Measurements from ENCODE around the gene P2RY8.
A peak's percentile ranks its signal among the peaks of the same experiment; 100 is the strongest.
"Not testable (repeated sequence)": the region's sequence is repeated elsewhere in the genome, so short reads cannot be mapped to it uniquely, and the experiment has no call there.

P2RY8 gene

GRCh38 chrX:1475481-1475880 lies 61.5 kb downstream of the P2RY8 start:
- Histone ChIP-seq H3K4me1 (ENCODE audit: control insufficient read depth, insufficient read depth, low read length, unreplicated experiment) (no peaks in the 10 kb centered on the region), H3K27me3 (ENCODE audit: insufficient read depth, low read length) (peaks cover 14% of the 10 kb centered on the region), H3K79me2 (ENCODE audit: control insufficient read depth, insufficient read depth, low read length, unreplicated experiment) (no peaks in the 10 kb centered on the region), H3K27ac (ENCODE audit: low read depth, low read length) (no peak overlapping the region), H2AFZ (ENCODE audit: low read length, unreplicated experiment) (no peak overlapping the region), H3K36me3 (ENCODE audit: insufficient read depth, low read length) (no peaks in the 10 kb centered on the region), H3K4me3 (ENCODE audit: low read depth, low read length) (no peak overlapping the region)

DNA sequence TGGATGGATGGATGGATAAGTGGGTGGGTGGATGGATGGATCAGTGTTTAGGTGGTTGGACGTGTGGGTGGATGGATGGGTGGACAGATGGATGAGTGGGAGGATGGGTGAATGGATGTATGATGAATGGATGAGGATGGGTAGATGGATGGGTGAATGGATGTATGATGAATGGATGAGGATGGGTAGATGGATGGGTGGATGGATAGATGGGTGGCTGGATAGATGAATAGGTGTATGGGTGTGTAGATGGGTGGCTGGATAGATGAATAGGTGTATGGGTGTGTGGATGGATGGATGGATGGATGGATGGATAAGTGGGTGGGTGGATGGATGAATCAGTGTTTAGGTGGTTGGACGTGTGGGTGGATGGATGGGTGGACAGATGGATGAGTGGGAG lies 62.4 kb downstream of the P2RY8 start:
- H3K27ac ChIP-seq (ENCODE audit: low read depth, low read length); H3K4me1 ChIP-seq (ENCODE audit: control insufficient read depth, insufficient read depth, low read length, unreplicated experiment); H3K4me3 ChIP-seq (ENCODE audit: low read depth, low read length); H2AFZ ChIP-seq (ENCODE audit: low read length, unreplicated experiment); H3K36me3 ChIP-seq (ENCODE audit: insufficient read depth, low read length); H3K79me2 ChIP-seq (ENCODE audit: control insufficient read depth, insufficient read depth, low read length, unreplicated experiment): not testable (repeated sequence)
- H3K27me3 ChIP-seq (ENCODE audit: insufficient read depth, low read length): peaks cover 12% of the 10 kb centered on the region

- Histone ChIP-seq H3K27ac (ENCODE audit: low read depth, low read length) (no peak overlapping the region), H2AFZ (ENCODE audit: low read length, unreplicated experiment) (no peak overlapping the region), H3K4me1 (ENCODE audit: control insufficient read depth, insufficient read depth, low read length, unreplicated experiment) (peaks cover 5% of the 10 kb centered on the region), H3K27me3 (ENCODE audit: insufficient read depth, low read length) (peaks cover 15% of the 10 kb centered on the region), H3K4me3 (ENCODE audit: low read depth, low read length) (no peak overlapping the region), H3K36me3 (ENCODE audit: insufficient read depth, low read length) (no peaks in the 10 kb centered on the region), H3K79me2 (ENCODE audit: control insufficient read depth, insufficient read depth, low read length, unreplicated experiment) (no peaks in the 10 kb centered on the region)
Observed at GRCh38 chrX:1472975-1473374, 64.0 kb downstream of the P2RY8 start.

- Histone ChIP-seq H3K4me3 (ENCODE audit: low read depth, low read length) (no peak overlapping the region), H3K27ac (ENCODE audit: low read depth, low read length) (no peak overlapping the region), H2AFZ (ENCODE audit: low read length, unreplicated experiment) (no peak overlapping the region), H3K27me3 (ENCODE audit: insufficient read depth, low read length) (peaks cover 55% of the 10 kb centered on the region), H3K36me3 (ENCODE audit: insufficient read depth, low read length) (no peaks in the 10 kb centered on the region), H3K4me1 (ENCODE audit: control insufficient read depth, insufficient read depth, low read length, unreplicated experiment) (peaks cover 6% of the 10 kb centered on the region), H3K79me2 (ENCODE audit: control insufficient read depth, insufficient read depth, low read length, unreplicated experiment) (no peaks in the 10 kb centered on the region)
Observed at GRCh38 chrX:1468250-1468772, 68.7 kb downstream of the P2RY8 start.

- H3K27ac ChIP-seq (ENCODE audit: low read depth, low read length): no peak overlapping the region
- H3K4me3 ChIP-seq (ENCODE audit: low read depth, low read length): peak overlapping the region; percentile 16
- H3K27me3 ChIP-seq (ENCODE audit: insufficient read depth, low read length): peaks cover 60% of the 10 kb centered on the region
- no peaks in the 10 kb centered on the region for H3K79me2 ChIP-seq (ENCODE audit: control insufficient read depth, insufficient read depth, low read length, unreplicated experiment)
- H3K4me1 ChIP-seq (ENCODE audit: control insufficient read depth, insufficient read depth, low read length, unreplicated experiment): peaks cover 17% of the 10 kb centered on the region
- no peak overlapping the region for H2AFZ ChIP-seq (ENCODE audit: low read length, unreplicated experiment)
- H3K36me3 ChIP-seq (ENCODE audit: insufficient read depth, low read length): no peaks in the 10 kb centered on the region
Observed at GRCh38 chrX:1466971-1467561, 69.9 kb downstream of the P2RY8 start.

- no peak overlapping the region for H2AFZ ChIP-seq (ENCODE audit: low read length, unreplicated experiment)
- H3K4me3 ChIP-seq (ENCODE audit: low read depth, low read length): no peak overlapping the region
- no peaks in the 10 kb centered on the region for H3K79me2 ChIP-seq (ENCODE audit: control insufficient read depth, insufficient read depth, low read length, unreplicated experiment)
- no peaks in the 10 kb centered on the region for H3K36me3 ChIP-seq (ENCODE audit: insufficient read depth, low read length)
- H3K27me3 ChIP-seq (ENCODE audit: insufficient read depth, low read length): peaks cover 60% of the 10 kb centered on the region
- H3K4me1 ChIP-seq (ENCODE audit: control insufficient read depth, insufficient read depth, low read length, unreplicated experiment): peaks cover 17% of the 10 kb centered on the region
- no peak overlapping the region for H3K27ac ChIP-seq (ENCODE audit: low read depth, low read length)
Observed at GRCh38 chrX:1466232-1466661, 70.7 kb downstream of the P2RY8 start.

DNA sequence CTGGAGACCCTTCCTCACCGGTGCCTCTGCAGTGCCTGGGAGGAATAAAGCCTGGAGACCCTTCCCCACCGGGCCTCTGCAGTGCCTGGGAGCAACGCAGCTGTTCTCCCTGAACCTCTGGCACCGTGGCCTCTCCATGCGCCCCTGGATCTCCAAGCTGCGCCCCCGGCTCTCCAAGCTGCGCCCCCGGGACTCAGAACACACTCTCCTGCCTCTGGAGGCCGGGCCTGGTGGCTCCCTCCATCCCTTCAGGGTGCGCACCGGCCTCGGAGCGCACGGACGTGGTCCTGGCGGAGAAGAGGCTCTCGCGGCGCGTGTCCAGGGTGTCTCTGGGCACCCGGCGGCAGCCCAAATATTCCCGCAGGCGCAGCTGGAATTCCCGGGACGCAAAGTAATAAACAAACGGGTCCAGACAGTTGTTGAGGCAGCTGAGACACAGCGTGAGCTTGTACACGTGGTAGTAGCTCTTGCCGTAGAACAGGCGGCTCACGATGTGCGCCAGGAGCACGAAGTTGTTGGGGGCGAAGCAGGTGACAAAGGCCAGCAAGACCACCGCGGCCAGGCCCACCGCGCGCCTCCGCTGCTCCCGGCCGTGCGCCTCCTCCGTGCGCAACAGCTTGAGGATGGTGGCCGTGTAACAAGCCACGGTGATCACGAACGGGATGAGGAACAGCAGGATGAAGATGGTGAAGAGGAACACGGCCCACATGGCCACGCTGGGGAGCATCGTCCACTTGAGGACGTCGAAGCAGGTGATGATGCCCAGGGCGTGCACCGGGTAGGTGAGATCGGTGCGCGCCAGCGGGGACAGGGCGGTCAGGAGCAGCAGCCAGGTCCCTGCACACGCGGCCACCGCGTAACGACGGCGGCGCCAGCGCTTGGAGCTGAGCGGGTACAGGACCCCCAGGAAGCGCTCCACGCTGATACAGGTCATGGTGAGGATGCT lies 71.4 kb downstream of the P2RY8 start:
- Histone ChIP-seq H2AFZ (ENCODE audit: low read length, unreplicated experiment) (no peak overlapping the region), H3K4me3 (ENCODE audit: low read depth, low read length) (no peak overlapping the region), H3K79me2 (ENCODE audit: control insufficient read depth, insufficient read depth, low read length, unreplicated experiment) (no peaks in the 10 kb centered on the region)

GRCh38 chrX:1464971-1465285 lies 72.1 kb downstream of the P2RY8 start:
- no peaks in the 10 kb centered on the region for H3K79me2 ChIP-seq (ENCODE audit: control insufficient read depth, insufficient read depth, low read length, unreplicated experiment)

More for the DNA sequence above, 71.4 kb downstream of the P2RY8 start:
- Histone ChIP-seq H3K36me3 (ENCODE audit: insufficient read depth, low read length) (no peaks in the 10 kb centered on the region), H3K4me1 (ENCODE audit: control insufficient read depth, insufficient read depth, low read length, unreplicated experiment) (peaks cover 17% of the 10 kb centered on the region), H3K27ac (ENCODE audit: low read depth, low read length) (no peak overlapping the region), H3K27me3 (ENCODE audit: insufficient read depth, low read length) (peaks cover 59% of the 10 kb centered on the region)

DNA sequence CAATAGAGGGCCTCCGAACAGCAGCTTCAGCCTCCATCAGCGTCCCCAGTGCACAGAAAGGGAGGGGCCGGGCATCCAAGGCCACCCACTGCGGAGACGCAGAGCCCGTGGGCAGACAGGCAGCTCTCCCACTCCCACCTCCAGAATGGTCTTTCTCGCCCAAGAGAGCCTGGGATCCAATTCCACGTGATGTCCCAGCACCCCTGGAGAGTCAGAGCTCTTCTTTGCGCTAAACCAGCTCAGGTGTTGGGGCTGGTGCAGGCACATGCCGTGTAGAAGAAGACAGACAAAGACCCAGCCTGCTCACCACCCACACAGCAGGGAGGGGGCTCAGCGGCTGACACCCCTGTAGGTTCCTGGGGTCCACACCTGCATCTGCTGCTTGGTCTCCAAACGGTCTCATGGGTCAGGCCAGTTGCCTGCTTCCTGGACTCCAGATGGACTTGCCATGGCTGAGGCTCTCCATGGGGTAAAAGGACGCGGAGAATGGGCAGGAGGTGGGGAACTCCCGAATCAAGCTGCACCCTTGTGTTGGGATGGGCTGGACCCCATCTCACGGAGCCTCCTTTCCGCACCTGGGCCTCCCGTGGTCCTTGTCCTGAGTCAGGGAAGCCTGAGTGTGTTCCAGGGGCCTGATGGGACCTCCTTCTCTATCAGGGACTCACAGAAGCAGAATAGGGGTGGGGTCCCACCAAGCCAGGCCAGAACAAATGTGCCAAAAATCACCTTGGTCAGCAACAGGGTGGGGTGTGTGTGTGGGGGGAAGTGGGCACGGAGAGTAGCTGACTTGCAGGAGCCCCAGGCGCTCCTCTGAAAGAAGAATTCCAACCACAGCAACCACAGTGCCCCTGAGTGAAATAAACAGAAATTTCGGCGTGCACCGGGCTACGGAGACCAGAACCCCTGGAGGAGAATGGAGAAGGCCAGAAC lies 72.7 kb downstream of the P2RY8 start:
- Histone ChIP-seq H3K27ac (ENCODE audit: low read depth, low read length) (no peak overlapping the region), H3K4me1 (ENCODE audit: control insufficient read depth, insufficient read depth, low read length, unreplicated experiment) (peaks cover 17% of the 10 kb centered on the region), H2AFZ (ENCODE audit: low read length, unreplicated experiment) (no peak overlapping the region), H3K27me3 (ENCODE audit: insufficient read depth, low read length) (peaks cover 68% of the 10 kb centered on the region), H3K4me3 (ENCODE audit: low read depth, low read length) (no peak overlapping the region), H3K79me2 (ENCODE audit: control insufficient read depth, insufficient read depth, low read length, unreplicated experiment) (no peaks in the 10 kb centered on the region), H3K36me3 (ENCODE audit: insufficient read depth, low read length) (no peaks in the 10 kb centered on the region)

More at GRCh38 chrX:1464971-1465285, 72.1 kb downstream of the P2RY8 start:
- Histone ChIP-seq H2AFZ (ENCODE audit: low read length, unreplicated experiment) (no peak overlapping the region), H3K4me1 (ENCODE audit: control insufficient read depth, insufficient read depth, low read length, unreplicated experiment) (peaks cover 17% of the 10 kb centered on the region), H3K36me3 (ENCODE audit: insufficient read depth, low read length) (no peaks in the 10 kb centered on the region), H3K4me3 (ENCODE audit: low read depth, low read length) (no peak overlapping the region), H3K27me3 (ENCODE audit: insufficient read depth, low read length) (peaks cover 63% of the 10 kb centered on the region), H3K27ac (ENCODE audit: low read depth, low read length) (no peak overlapping the region)

DNA sequence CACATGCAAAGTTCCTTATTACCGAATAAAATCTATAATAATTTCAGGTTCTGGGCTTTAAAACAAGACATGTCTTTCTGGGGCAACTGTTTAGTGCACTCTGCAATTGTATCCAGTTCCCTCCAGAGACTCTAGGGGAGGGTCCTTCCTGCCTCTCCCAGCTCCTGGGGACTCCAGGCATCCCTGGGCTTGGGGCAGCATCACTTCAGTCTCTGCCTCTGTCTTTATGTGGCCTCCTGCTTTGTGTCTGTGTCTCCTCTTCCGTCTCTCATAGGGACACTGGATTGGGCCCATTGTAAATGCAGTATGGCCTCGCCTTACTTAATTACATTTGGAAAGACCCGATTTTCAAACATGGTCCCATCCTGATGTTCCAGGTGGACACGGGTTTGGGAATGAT lies 73.4 kb downstream of the P2RY8 start:
- Histone ChIP-seq H3K79me2 (ENCODE audit: control insufficient read depth, insufficient read depth, low read length, unreplicated experiment) (no peaks in the 10 kb centered on the region), H3K27ac (ENCODE audit: low read depth, low read length) (no peak overlapping the region), H3K36me3 (ENCODE audit: insufficient read depth, low read length) (no peaks in the 10 kb centered on the region), H3K4me1 (ENCODE audit: control insufficient read depth, insufficient read depth, low read length, unreplicated experiment) (peaks cover 17% of the 10 kb centered on the region), H3K27me3 (ENCODE audit: insufficient read depth, low read length) (peaks cover 72% of the 10 kb centered on the region), H2AFZ (ENCODE audit: low read length, unreplicated experiment) (no peak overlapping the region), H3K4me3 (ENCODE audit: low read depth, low read length) (no peak overlapping the region)
